ENCODE measurements around the gene SGMS1. TPM values are rescaled to one million over a fixed set of nuclear protein-coding genes. Genes with fewer than 3 reads are reported as not detected.

SGMS1 gene
- total and polyA plus RNA-seq, 2 donors (not counting 3 experiments of a cell fraction or from before 2014, with no cell fraction given), result 9.7 to 23.7 TPM

GRCh38 chr10:50394832-50395231 lies 228.9 kb downstream of the SGMS1 start:
- peaks cover 2% of the 10 kb centered on the region for H4K20me1 ChIP-seq (replicated peaks; ENCODE audit: control insufficient read depth, extremely low read depth, insufficient read depth, low read length)
- H3K4me3 ChIP-seq (replicated peaks in 1 of 3; ENCODE audit: insufficient read depth in 1 of 3, low read depth in 1 of 3, low read length in 3 of 3), result no peak overlapping the region
- CTCF ChIA-PET, result interaction anchor here (1.0 to 1.7 kb wide), 5 partner anchors 11 to 230 kb away, joined by 3 to 13 read pairs (median 3); no protein-coding TSS in a partner anchor
- H2AFZ ChIP-seq (ENCODE audit: low read depth, low read length), result no peak overlapping the region
- H3K36me3 ChIP-seq (ENCODE audit: control insufficient read depth in 2 of 2, extremely low read depth in 1 of 2, insufficient read depth in 2 of 2, low read length in 2 of 2), result no peaks in the 10 kb centered on the region
- no peak for FAIRE-seq
- TF ChIP-seq EZH2 (IDR thresholded peaks at IDR 0.05; ENCODE audit: borderline replicate concordance, low read depth, low read length, severe bottlenecking), result no peak
- no peak for TF ChIP-seq GATA2 (IDR thresholded peaks at IDR 0.05; ENCODE audit: insufficient read depth, insufficient read length, low read depth, low read length)
- no peak for TF ChIP-seq FOS (IDR thresholded peaks at IDR 0.05; ENCODE audit: borderline replicate concordance, insufficient read depth, low read length)
- no peak for TF ChIP-seq POLR2A (IDR thresholded peaks at IDR 0.05; ENCODE audit: low read depth, low read length)
- no peak for TF ChIP-seq MAX (IDR thresholded peaks at IDR 0.05; ENCODE audit: insufficient read depth, insufficient read length)
- H3K4me2 ChIP-seq (ENCODE audit: insufficient read depth, low read length), result no peak overlapping the region
- dilution Hi-C loops (cut with MboI; ENCODE audit: extremely low pct_ligation_motif_present, low sequenced_read_pairs), result no loop called here
- intact Hi-C loops (cut with micrococcal nuclease), result loop anchor here (2.0 kb wide), 1 partner anchor 24 kb away; no protein-coding TSS in a partner anchor
- H3K4me1 ChIP-seq (ENCODE audit: control insufficient read depth, extremely low read depth, insufficient read depth, low read length), result peaks cover 18% of the 10 kb centered on the region
- H3K9me1 ChIP-seq (replicated peaks; ENCODE audit: control insufficient read depth, extremely low read depth, insufficient read depth, low read length), result no peaks in the 10 kb centered on the region
- POLR2A ChIA-PET, result no interaction called here
- no peaks in the 10 kb centered on the region for H3K9me3 ChIP-seq (replicated peaks; ENCODE audit: control insufficient read depth, insufficient read depth, low read length)
- H3K27ac ChIP-seq (ENCODE audit: insufficient read depth, low read depth, low read length), result no peak overlapping the region
- H3K9ac ChIP-seq (replicated peaks; ENCODE audit: extremely low read depth, insufficient read depth, low read length), result no peak overlapping the region
- peaks cover 27% of the 10 kb centered on the region for H3K79me2 ChIP-seq (ENCODE audit: control insufficient read depth, insufficient read depth, low read length)
- peak; percentile 36 for DNase-seq (ENCODE audit: low read depth, low spot score)
- no peaks in the 10 kb centered on the region for H3K27me3 ChIP-seq (ENCODE audit: control insufficient read depth in 2 of 2, insufficient read depth in 2 of 2, low read length in 2 of 2)
- no TSS peak for BruUV-seq (replicated peaks)

GRCh38 chr10:50393784-50394467 lies 229.8 kb downstream of the SGMS1 start:
- ChIA-PET POLR2A (no interaction called here), CTCF (interaction anchor here (1.5 to 1.7 kb wide), 2 partner anchors 12 to 26 kb away, joined by 7 to 13 read pairs; no protein-coding TSS in a partner anchor)
- no peaks in the 10 kb centered on the region for H3K9me3 ChIP-seq (replicated peaks; ENCODE audit: control insufficient read depth, insufficient read depth, low read length)
- H3K4me2 ChIP-seq (ENCODE audit: insufficient read depth, low read length), result peak overlapping the region; percentile 67
- intact Hi-C loops (cut with micrococcal nuclease) (loop anchor here (2.0 kb wide), 1 partner anchor 25 kb away; no protein-coding TSS in a partner anchor), dilution Hi-C loops (cut with MboI; ENCODE audit: extremely low pct_ligation_motif_present, low sequenced_read_pairs) (no loop called here)
- no peak overlapping the region for H3K4me3 ChIP-seq (replicated peaks in 1 of 3; ENCODE audit: insufficient read depth in 1 of 3, low read depth in 1 of 3, low read length in 3 of 3)
- no peaks in the 10 kb centered on the region for H3K36me3 ChIP-seq (ENCODE audit: control insufficient read depth in 2 of 2, extremely low read depth in 1 of 2, insufficient read depth in 2 of 2, low read length in 2 of 2)
- DNase-seq (ENCODE audit: low read depth, low spot score), result peak; percentile 57
- TF ChIP-seq FOS (IDR thresholded peaks at IDR 0.05; ENCODE audit: borderline replicate concordance, insufficient read depth, low read length) (peak; percentile 68), GATA2 (IDR thresholded peaks at IDR 0.05; ENCODE audit: insufficient read depth, insufficient read length, low read depth, low read length) (no peak), POLR2AphosphoS5 (IDR thresholded peaks at IDR 0.05; ENCODE audit: insufficient read depth, low read depth, low read length) (no peak), MAX (IDR thresholded peaks at IDR 0.05; ENCODE audit: insufficient read depth, insufficient read length) (no peak), MYC (IDR thresholded peaks at IDR 0.05; ENCODE audit: low read depth, low read length) (no peak), CTCF (IDR thresholded peaks at IDR 0.05; ENCODE audit: extremely low read depth in 1 of 2, insufficient read depth in 1 of 2, low read depth in 1 of 2, low read length in 2 of 2) (no peak), EZH2 (IDR thresholded peaks at IDR 0.05; ENCODE audit: borderline replicate concordance, low read depth, low read length, severe bottlenecking) (no peak), JUN (IDR thresholded peaks at IDR 0.05; ENCODE audit: borderline replicate concordance, insufficient read depth, insufficient read length, low read depth) (peak; percentile 22), POLR2A (IDR thresholded peaks at IDR 0.05; ENCODE audit: low read depth, low read length) (no peak)
- H3K27ac ChIP-seq (ENCODE audit: insufficient read depth, low read depth, low read length), result peak overlapping the region; percentile 46
- H3K4me1 ChIP-seq (ENCODE audit: control insufficient read depth, extremely low read depth, insufficient read depth, low read length), result peaks cover 18% of the 10 kb centered on the region
- H3K9me1 ChIP-seq (replicated peaks; ENCODE audit: control insufficient read depth, extremely low read depth, insufficient read depth, low read length), result no peaks in the 10 kb centered on the region
- peak; percentile 31 for FAIRE-seq
- H3K9ac ChIP-seq (replicated peaks; ENCODE audit: extremely low read depth, insufficient read depth, low read length), result no peak overlapping the region
- peaks cover 27% of the 10 kb centered on the region for H3K79me2 ChIP-seq (ENCODE audit: control insufficient read depth, insufficient read depth, low read length)
- no TSS peak for BruUV-seq (replicated peaks)
- H2AFZ ChIP-seq (ENCODE audit: low read depth, low read length), result no peak overlapping the region
- no peaks in the 10 kb centered on the region for H3K27me3 ChIP-seq (ENCODE audit: control insufficient read depth in 2 of 2, insufficient read depth in 2 of 2, low read length in 2 of 2)
- peaks cover 2% of the 10 kb centered on the region for H4K20me1 ChIP-seq (replicated peaks; ENCODE audit: control insufficient read depth, extremely low read depth, insufficient read depth, low read length)

Measured in endothelial cell of umbilical vein (primary cell).